PC-3 (cell line): ENCODE results near the gene RSPRY1. TPM values are rescaled to one million over a fixed set of nuclear protein-coding genes. Genes with fewer than 3 reads are reported as not detected.
"Not testable (repeated sequence)": the region's sequence is repeated elsewhere in the genome, so short reads cannot be mapped to it uniquely, and the experiment has no call there.

ENCODE experiments used
- ATAC-seq: fragments of 200-7000 bp; cut with Tn5 transposase; 2 replicates; pipeline ENCODE4 v1.9.1; 2020; ENCODE audit warnings: mild to moderate bottlenecking, moderate library complexity
- BruUV-seq: library from RNA; stranded (reverse); fragments of 400-500 nt; replicated peaks from 2 replicates; lab custom pipeline; 2021; lab: Mats Ljungman, UMichigan
- CTCF ChIA-PET: fragments of 300-600 bp; sonication (Branson Sonifier 250); formaldehyde crosslinking; loops from one replicate; lab custom pipeline; 2022; ENCODE audit warnings: antibody characterized with exemption; lab: Charles Lee
- POLR2A ChIA-PET: fragments of 300-600 bp; sonication (Branson Sonifier 250); formaldehyde crosslinking; loops from one replicate; lab custom pipeline; 2022; ENCODE audit warnings: antibody characterized with exemption; ENCODE audit not compliant: unreplicated experiment; lab: Charles Lee
- DNase-seq: peaks from one replicate; pipeline ENCODE4 v3.0.0-alpha.2; 2015
- H2AFZ ChIP-seq: fragments of 300-600 bp; sonication (generic); 2 replicates; pipeline ENCODE4 v1.6.0; 2016; ENCODE audit warnings: antibody characterized with exemption, low read length
- H3F3A ChIP-seq: fragments of 300-600 bp; sonication (generic); one replicate; pipeline ENCODE4 v1.6.0; 2017; ENCODE audit warnings: antibody characterized with exemption, low read length, control low read depth, mild to moderate bottlenecking; ENCODE audit not compliant: unreplicated experiment
- H3K27ac ChIP-seq: fragments of 300-600 bp; sonication (generic); 2 replicates; pipeline ENCODE4 v1.5.1; 2016; ENCODE audit warnings: mild to moderate bottlenecking, low read length
- H3K27me3 ChIP-seq: fragments of 300-600 bp; sonication (generic); 2 replicates; pipeline ENCODE4 v1.6.1; 2016; ENCODE audit warnings: low read length, mixed read lengths
- H3K36me3 ChIP-seq: fragments of 300-600 bp; sonication (generic); 2 replicates; pipeline ENCODE4 v1.6.1; 2016; ENCODE audit warnings: low read depth, mixed run types, low read length, mixed read lengths
- H3K4me1 ChIP-seq: fragments of 300-600 bp; sonication (generic); 2 replicates; pipeline ENCODE4 v1.5.1; 2016; ENCODE audit warnings: low read length; ENCODE audit not compliant: insufficient read depth
- H3K4me2 ChIP-seq: fragments of 300-600 bp; sonication (generic); 2 replicates; pipeline ENCODE4 v1.6.0; 2016; ENCODE audit warnings: low read length
- H3K4me3 ChIP-seq: fragments of 300-600 bp; sonication (generic); 2 replicates; pipeline ENCODE4 v1.5.1; 2016; ENCODE audit warnings: mild to moderate bottlenecking, low read length, mixed read lengths
- H3K79me2 ChIP-seq: fragments of 300-600 bp; sonication (generic); 2 replicates; pipeline ENCODE4 v1.6.1; 2017; ENCODE audit warnings: low read length, mixed read lengths
- H3K9ac ChIP-seq: fragments of 300-600 bp; sonication (generic); 2 replicates; pipeline ENCODE4 v1.6.0; 2016; ENCODE audit warnings: mild to moderate bottlenecking, low read length
- H3K9me2 ChIP-seq: fragments of 300-600 bp; sonication (generic); replicated peaks from 2 replicates; pipeline ENCODE4 v1.6.1; 2016; ENCODE audit warnings: mixed run types, low read length, mixed read lengths
- H3K9me3 ChIP-seq: fragments of 300-600 bp; sonication (generic); 2 replicates; pipeline ENCODE4 v1.6.1; 2016; ENCODE audit warnings: low read length, mixed read lengths
- H4K20me1 ChIP-seq: fragments of 300-600 bp; sonication (generic); 2 replicates; pipeline ENCODE4 v1.6.1; 2016; ENCODE audit warnings: low read length, mixed read lengths
- EZH2 ChIP-seq: fragments of 300-600 bp; sonication (generic); IDR thresholded peaks from one replicate; pipeline ENCODE4 v1.6.1; 2017; ENCODE audit warnings: antibody characterized with exemption, mild to moderate bottlenecking, low read length; ENCODE audit not compliant: unreplicated experiment
- EZH2phosphoT487 ChIP-seq: fragments of 300-600 bp; sonication (generic); IDR thresholded peaks from 2 replicates; pipeline ENCODE4 v1.6.1; 2018; ENCODE audit warnings: mild to moderate bottlenecking, antibody characterized with exemption, low read length, borderline replicate concordance
- intact Hi-C: fragments of 100-400 bp; cut with micrococcal nuclease; formaldehyde crosslinking; loops from 2 replicates; pipeline ENCODE4 v1.9.0; 2023
- total RNA-seq: library from RNA; depleted of rRNA; stranded (reverse); fragments of >200 nt; gene quantifications from 2 replicates; pipeline ENCODE4 v1.2.3, GENCODE V29; 2014
- TF ChIP-seq, protein P1 (sequence below): fragments of 300-600 bp; sonication (generic); conservative IDR thresholded peaks from 2 replicates; pipeline ENCODE4 v1.5.1; 2017; ENCODE audit warnings: antibody characterized with exemption, low read depth, mild to moderate bottlenecking, low read length

RSPRY1 gene
- total RNA-seq, 1 experiment from 2014 or later, result 17.5 TPM

GRCh38 chr16:57186872-57187854 lies 1.0 kb downstream of the RSPRY1 start:
- Histone ChIP-seq H2AFZ (peak overlapping the region; percentile 69), H3F3A (no peaks in the 10 kb centered on the region), H3K9me2 (no peaks in the 10 kb centered on the region), H3K36me3 (no peaks in the 10 kb centered on the region), H4K20me1 (no peaks in the 10 kb centered on the region), H3K27me3 (no peaks in the 10 kb centered on the region), H3K4me3 (peak overlapping the region; percentile 99), H3K4me2 (peak overlapping the region; percentile 92), H3K79me2 (peaks cover 92% of the 10 kb centered on the region), H3K27ac (peak overlapping the region; percentile 38), H3K4me1 (peaks cover 39% of the 10 kb centered on the region), H3K9ac (peak overlapping the region; percentile 89), H3K9me3 (0 out of 2 replicates have a peak, but pooled peaks cover 6% of the 10 kb centered on the region)
- POLR2A ChIA-PET, result interaction anchor here (0.6 kb wide), 3 partner anchors 60 to 736 kb away, joined by 4 to 5 read pairs (median 4); no protein-coding TSS in a partner anchor
- TSS peak; percentile 39 for BruUV-seq
- intact Hi-C loops, result no loop called here
- TF ChIP-seq, protein P1, sequence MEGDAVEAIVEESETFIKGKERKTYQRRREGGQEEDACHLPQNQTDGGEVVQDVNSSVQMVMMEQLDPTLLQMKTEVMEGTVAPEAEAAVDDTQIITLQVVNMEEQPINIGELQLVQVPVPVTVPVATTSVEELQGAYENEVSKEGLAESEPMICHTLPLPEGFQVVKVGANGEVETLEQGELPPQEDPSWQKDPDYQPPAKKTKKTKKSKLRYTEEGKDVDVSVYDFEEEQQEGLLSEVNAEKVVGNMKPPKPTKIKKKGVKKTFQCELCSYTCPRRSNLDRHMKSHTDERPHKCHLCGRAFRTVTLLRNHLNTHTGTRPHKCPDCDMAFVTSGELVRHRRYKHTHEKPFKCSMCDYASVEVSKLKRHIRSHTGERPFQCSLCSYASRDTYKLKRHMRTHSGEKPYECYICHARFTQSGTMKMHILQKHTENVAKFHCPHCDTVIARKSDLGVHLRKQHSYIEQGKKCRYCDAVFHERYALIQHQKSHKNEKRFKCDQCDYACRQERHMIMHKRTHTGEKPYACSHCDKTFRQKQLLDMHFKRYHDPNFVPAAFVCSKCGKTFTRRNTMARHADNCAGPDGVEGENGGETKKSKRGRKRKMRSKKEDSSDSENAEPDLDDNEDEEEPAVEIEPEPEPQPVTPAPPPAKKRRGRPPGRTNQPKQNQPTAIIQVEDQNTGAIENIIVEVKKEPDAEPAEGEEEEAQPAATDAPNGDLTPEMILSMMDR, result no peak
- TF ChIP-seq EZH2phosphoT487 (no peak), EZH2 (no peak)
- DNase-seq (peak; percentile 16), ATAC-seq (0 out of 2 replicates have a peak, but pooled peaks have one; percentile 3)
- CTCF ChIA-PET, result no interaction called here

GRCh38 chr16:57187902-57188710 lies 2.0 kb downstream of the RSPRY1 start:
- intact Hi-C loops, H3K9me3 ChIP-seq, H3K36me3 ChIP-seq, BruUV-seq, H3K27me3 ChIP-seq, ATAC-seq, H3K9me2 ChIP-seq, H3F3A ChIP-seq, H4K20me1 ChIP-seq, DNase-seq, CTCF ChIA-PET: not testable (repeated sequence)
- Histone ChIP-seq H3K4me2 (peak overlapping the region; percentile 92), H3K4me1 (peaks cover 48% of the 10 kb centered on the region), H3K27ac (peak overlapping the region; percentile 38; the same call in 1 of the 2 replicates), H3K4me3 (peak overlapping the region; percentile 99), H3K9ac (peak overlapping the region; percentile 89), H3K79me2 (peaks cover 93% of the 10 kb centered on the region), H2AFZ (0 out of 2 replicates have a peak overlapping the region, but pooled peaks have one; percentile 69)
- POLR2A ChIA-PET, result interaction anchor here (0.6 kb wide), 1 partner anchor 240 kb away, joined by 4 read pairs; no protein-coding TSS in a partner anchor

DNA sequence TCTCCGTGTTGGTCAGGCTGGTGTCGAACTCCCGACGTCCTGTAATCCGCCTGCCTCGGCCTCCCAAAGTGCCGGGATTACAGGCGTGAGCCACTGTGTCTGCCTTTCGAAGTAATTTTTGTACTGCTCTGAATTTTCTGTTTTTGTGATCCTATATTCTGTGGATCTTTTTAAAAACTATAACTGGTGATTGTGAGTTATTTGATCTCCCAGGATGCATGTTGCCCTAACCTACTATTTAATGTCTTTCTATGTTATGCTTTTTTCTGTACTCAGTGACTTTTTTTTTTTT lies 2.5 kb downstream of the RSPRY1 start:
- BruUV-seq, result no TSS peak
- no peak overlapping the region for H3K9ac ChIP-seq
- H2AFZ ChIP-seq, result no peak overlapping the region
- H3K4me3 ChIP-seq, result peak overlapping the region; percentile 99; the same call in 1 of the 2 replicates
- ChIA-PET POLR2A (no interaction called here), CTCF (interaction anchor here (0.6 kb wide), 1 partner anchor 97 kb away, joined by 5 read pairs; no protein-coding TSS in a partner anchor)
- no peaks in the 10 kb centered on the region for H3K27me3 ChIP-seq
- H4K20me1 ChIP-seq, result no peaks in the 10 kb centered on the region
- no peak for TF ChIP-seq EZH2phosphoT487
- TF ChIP-seq, protein P1, result no peak
- no peak for TF ChIP-seq EZH2
- no peaks in the 10 kb centered on the region for H3K36me3 ChIP-seq
- peak overlapping the region; percentile 92 for H3K4me2 ChIP-seq
- peaks cover 54% of the 10 kb centered on the region for H3K4me1 ChIP-seq
- ATAC-seq, result no peak
- no peaks in the 10 kb centered on the region for H3K9me2 ChIP-seq
- intact Hi-C loops, result no loop called here
- no peak for DNase-seq
- H3F3A ChIP-seq, result no peaks in the 10 kb centered on the region
- H3K27ac ChIP-seq, result no peak overlapping the region
- H3K79me2 ChIP-seq, result peaks cover 93% of the 10 kb centered on the region
- H3K9me3 ChIP-seq, result 0 out of 2 replicates have a peak, but pooled peaks cover 6% of the 10 kb centered on the region

- CTCF ChIA-PET, result interaction anchor here (0.6 kb wide), 1 partner anchor 97 kb away, joined by 5 read pairs; no protein-coding TSS in a partner anchor
- H3F3A ChIP-seq, H3K4me2 ChIP-seq, H3K36me3 ChIP-seq, H3K27me3 ChIP-seq, H3K9ac ChIP-seq, H3K9me3 ChIP-seq, intact Hi-C loops, DNase-seq, BruUV-seq, H2AFZ ChIP-seq, H4K20me1 ChIP-seq, POLR2A ChIA-PET, H3K4me3 ChIP-seq, H3K27ac ChIP-seq, H3K9me2 ChIP-seq, ATAC-seq: not testable (repeated sequence)
- peaks cover 59% of the 10 kb centered on the region for H3K4me1 ChIP-seq
- H3K79me2 ChIP-seq, result peaks cover 89% of the 10 kb centered on the region
These were observed 3.4 kb downstream of the RSPRY1 start for GRCh38 chr16:57189527-57189926.
